OCI-LY7 (cell line): ENCODE results near the gene MCTP2. TPM values are rescaled to one million over a fixed set of nuclear protein-coding genes. Genes with fewer than 3 reads are reported as not detected.

ENCODE experiments used
- BruUV-seq: library from RNA; stranded (reverse); fragments of 400-500 nt; replicated peaks from 2 replicates; lab custom pipeline; 2021; lab: Mats Ljungman, UMichigan
- CTCF ChIA-PET: fragments of 300-600 bp; sonication (Branson Sonifier 250); formaldehyde crosslinking; loops from one replicate; lab custom pipeline; 2022; ENCODE audit warnings: antibody characterized with exemption; ENCODE audit not compliant: unreplicated experiment; lab: Charles Lee
- POLR2A ChIA-PET: fragments of 300-600 bp; sonication (Branson Sonifier 250); formaldehyde crosslinking; loops from one replicate; lab custom pipeline; 2022; ENCODE audit warnings: antibody characterized with exemption; lab: Charles Lee
- DNase-seq: peaks from one replicate; pipeline ENCODE4 v3.0.0-alpha.2; 2015; ENCODE audit warnings: low spot score
- H2AFZ ChIP-seq: fragments of 200-600 bp; sonication (generic), shearing (Covaris generic); 2 replicates; pipeline ENCODE4 v1.6.1; 2014; ENCODE audit warnings: mild to moderate bottlenecking, antibody characterized with exemption, low read length, moderate library complexity
- H3K27ac ChIP-seq: fragments of 200-600 bp; sonication (generic); 2 replicates; pipeline ENCODE4 v1.5.1; 2014; ENCODE audit warnings: mixed run types, low read depth, mild to moderate bottlenecking, moderate library complexity, low read length, inconsistent platforms; ENCODE audit not compliant: poor library complexity, severe bottlenecking
- H3K36me3 ChIP-seq: fragments of 200-600 bp; sonication (generic); 2 replicates; pipeline ENCODE4 v1.6.1; 2014; ENCODE audit warnings: mild to moderate bottlenecking, antibody characterized with exemption, low read length, moderate library complexity, mixed read lengths; ENCODE audit not compliant: insufficient read depth
- H3K4me1 ChIP-seq: fragments of 200-600 bp; sonication (generic); 2 replicates; pipeline ENCODE4 v1.5.1; 2014; ENCODE audit warnings: mild to moderate bottlenecking, low read length; ENCODE audit not compliant: insufficient read depth, poor library complexity, severe bottlenecking
- H3K4me2 ChIP-seq: fragments of 200-600 bp; sonication (generic); 2 replicates; pipeline ENCODE4 v1.6.1; 2014; ENCODE audit warnings: mild to moderate bottlenecking, low read length
- H3K4me3 ChIP-seq: fragments of 200-600 bp; sonication (generic); 2 replicates; pipeline ENCODE4 v1.5.1; 2014; ENCODE audit warnings: mild to moderate bottlenecking, low read depth, low read length; ENCODE audit not compliant: poor library complexity, severe bottlenecking
- H3K79me2 ChIP-seq: fragments of 200-600 bp; sonication (generic); 2 replicates; pipeline ENCODE4 v1.6.1; 2016; ENCODE audit warnings: low read depth, mild to moderate bottlenecking, low read length, moderate library complexity, mixed read lengths; ENCODE audit not compliant: insufficient read depth
- H3K9me2 ChIP-seq: fragments of 200-600 bp; sonication (generic); 2 replicates; pipeline ENCODE4 v1.6.1; 2016; ENCODE audit warnings: mild to moderate bottlenecking, low read length, mixed read lengths; ENCODE audit not compliant: insufficient read depth
- H3K9me3 ChIP-seq: fragments of 200-600 bp; sonication (generic); 2 replicates; pipeline ENCODE4 v1.6.1; 2014; ENCODE audit warnings: mild to moderate bottlenecking, mixed run types, low read length, mixed read lengths
- H4K20me1 ChIP-seq: fragments of 200-600 bp; sonication (generic); 2 replicates; pipeline ENCODE4 v1.6.1; 2014; ENCODE audit warnings: mild to moderate bottlenecking, antibody characterized with exemption, low read length, moderate library complexity, mixed read lengths; ENCODE audit not compliant: insufficient read depth
- EZH2phosphoT487 ChIP-seq: fragments of 200-600 bp; sonication (generic); IDR thresholded peaks from 2 replicates; pipeline ENCODE4 v1.6.1; 2018; ENCODE audit warnings: low read depth, borderline replicate concordance, mild to moderate bottlenecking, mixed run types, antibody characterized with exemption, low read length, moderate library complexity, mixed read lengths
- intact Hi-C: fragments of 100-400 bp; cut with micrococcal nuclease; formaldehyde crosslinking; loops from one replicate; pipeline ENCODE4 v1.10.0; 2022; ENCODE audit not compliant: unreplicated experiment
- total RNA-seq, 2 experiments: library from RNA; depleted of rRNA in 1 of 2; stranded (reverse); fragments of >200 nt in 1 of 2; shearing (Covaris generic) in 1 of 2; gene quantifications; 2 replicates each; pipeline ENCODE4 v1.2.3, GENCODE V29; 2014 to 2022
- TF ChIP-seq, protein P1 (sequence below): fragments of 200-600 bp; sonication (generic); conservative IDR thresholded peaks from 2 replicates; pipeline ENCODE4 v1.5.1; 2014; ENCODE audit warnings: mild to moderate bottlenecking, antibody characterized with exemption, low read length, moderate library complexity, mixed read lengths

The MCTP2 gene
- total RNA-seq, 2 experiments from 2014 or later: 73.2 to 90.6 TPM

DNA sequence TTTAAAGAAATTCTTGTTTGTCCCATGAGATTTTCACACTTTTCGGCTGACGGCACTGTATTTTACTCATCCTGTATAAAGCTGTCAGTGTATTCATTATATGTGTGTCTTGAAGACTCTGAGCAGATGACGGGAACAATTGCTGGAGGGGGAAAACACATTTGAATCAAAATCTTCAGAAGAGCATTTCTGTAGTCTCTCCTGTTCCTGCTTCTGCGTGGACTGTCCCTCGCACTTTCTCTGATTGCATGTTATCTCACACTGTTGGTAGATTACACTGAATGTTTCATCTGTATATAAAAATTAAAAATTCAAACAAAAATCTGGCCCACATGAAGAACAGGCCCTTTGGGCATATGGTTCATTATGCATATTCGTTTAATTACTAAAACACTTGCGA is 184.9 kb downstream of the MCTP2 start:
- TF ChIP-seq, protein P1, sequence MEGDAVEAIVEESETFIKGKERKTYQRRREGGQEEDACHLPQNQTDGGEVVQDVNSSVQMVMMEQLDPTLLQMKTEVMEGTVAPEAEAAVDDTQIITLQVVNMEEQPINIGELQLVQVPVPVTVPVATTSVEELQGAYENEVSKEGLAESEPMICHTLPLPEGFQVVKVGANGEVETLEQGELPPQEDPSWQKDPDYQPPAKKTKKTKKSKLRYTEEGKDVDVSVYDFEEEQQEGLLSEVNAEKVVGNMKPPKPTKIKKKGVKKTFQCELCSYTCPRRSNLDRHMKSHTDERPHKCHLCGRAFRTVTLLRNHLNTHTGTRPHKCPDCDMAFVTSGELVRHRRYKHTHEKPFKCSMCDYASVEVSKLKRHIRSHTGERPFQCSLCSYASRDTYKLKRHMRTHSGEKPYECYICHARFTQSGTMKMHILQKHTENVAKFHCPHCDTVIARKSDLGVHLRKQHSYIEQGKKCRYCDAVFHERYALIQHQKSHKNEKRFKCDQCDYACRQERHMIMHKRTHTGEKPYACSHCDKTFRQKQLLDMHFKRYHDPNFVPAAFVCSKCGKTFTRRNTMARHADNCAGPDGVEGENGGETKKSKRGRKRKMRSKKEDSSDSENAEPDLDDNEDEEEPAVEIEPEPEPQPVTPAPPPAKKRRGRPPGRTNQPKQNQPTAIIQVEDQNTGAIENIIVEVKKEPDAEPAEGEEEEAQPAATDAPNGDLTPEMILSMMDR: no peak
- no peak for TF ChIP-seq EZH2phosphoT487
- ChIA-PET POLR2A (interaction anchor here (0.6 to 2.3 kb wide), 4 partner anchors 10 to 91 kb away, joined by 3 to 9 read pairs (median 6); no protein-coding TSS in a partner anchor), CTCF (no interaction called here)
- no peak overlapping the region for H2AFZ ChIP-seq
- H3K4me3 ChIP-seq: no peak overlapping the region
- peaks cover 15% of the 10 kb centered on the region for H3K4me1 ChIP-seq
- no peak overlapping the region for H3K4me2 ChIP-seq
- DNase-seq: no peak
- no peaks in the 10 kb centered on the region for H3K9me3 ChIP-seq
- H3K9me2 ChIP-seq: no peaks in the 10 kb centered on the region
- intact Hi-C loops: loop anchor here (10.0 kb wide), 1 partner anchor 249 kb away; no protein-coding TSS in a partner anchor
- H3K36me3 ChIP-seq: 0 out of 2 replicates have a peak, but pooled peaks cover 6% of the 10 kb centered on the region
- H3K27ac ChIP-seq: no peak overlapping the region
- no TSS peak for BruUV-seq
- no peaks in the 10 kb centered on the region for H3K79me2 ChIP-seq
- H4K20me1 ChIP-seq: no peaks in the 10 kb centered on the region

DNA sequence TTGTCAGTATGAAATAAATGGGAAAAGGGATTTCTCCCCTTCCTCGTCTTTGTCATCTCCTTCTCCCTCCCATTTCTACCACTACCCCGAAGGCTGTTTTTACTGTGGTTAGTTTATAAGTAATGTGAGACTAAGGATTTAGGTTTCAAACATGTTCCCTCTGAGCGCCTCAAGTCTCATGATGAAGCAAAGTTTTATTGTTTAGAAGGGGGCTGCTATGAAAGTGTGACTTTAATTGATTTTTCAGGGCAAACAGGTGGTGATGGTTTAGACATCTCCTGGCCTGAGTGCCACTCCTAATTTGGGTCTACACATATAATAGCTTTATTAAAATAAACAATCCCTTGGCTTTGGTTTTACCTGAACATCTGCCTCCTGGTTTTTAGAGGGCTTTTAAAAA is 185.5 kb downstream of the MCTP2 start:
- H3K9me3 ChIP-seq: no peaks in the 10 kb centered on the region
- ChIA-PET CTCF (no interaction called here), POLR2A (interaction anchor here (1.2 kb wide), 1 partner anchor 91 kb away, joined by 3 read pairs; no protein-coding TSS in a partner anchor)
- no peak overlapping the region for H3K4me2 ChIP-seq
- H3K27ac ChIP-seq: no peak overlapping the region
- intact Hi-C loops: loop anchor here (10.0 kb wide), 1 partner anchor 248 kb away; no protein-coding TSS in a partner anchor
- no peaks in the 10 kb centered on the region for H4K20me1 ChIP-seq
- no peaks in the 10 kb centered on the region for H3K9me2 ChIP-seq
- no TSS peak for BruUV-seq
- no peak overlapping the region for H3K4me3 ChIP-seq
- TF ChIP-seq, protein P1: no peak
- TF ChIP-seq EZH2phosphoT487: no peak
- peaks cover 9% of the 10 kb centered on the region for H3K4me1 ChIP-seq
- 0 out of 2 replicates have a peak, but pooled peaks cover 6% of the 10 kb centered on the region for H3K36me3 ChIP-seq
- no peak overlapping the region for H2AFZ ChIP-seq
- H3K79me2 ChIP-seq: no peaks in the 10 kb centered on the region
- no peak for DNase-seq

DNA sequence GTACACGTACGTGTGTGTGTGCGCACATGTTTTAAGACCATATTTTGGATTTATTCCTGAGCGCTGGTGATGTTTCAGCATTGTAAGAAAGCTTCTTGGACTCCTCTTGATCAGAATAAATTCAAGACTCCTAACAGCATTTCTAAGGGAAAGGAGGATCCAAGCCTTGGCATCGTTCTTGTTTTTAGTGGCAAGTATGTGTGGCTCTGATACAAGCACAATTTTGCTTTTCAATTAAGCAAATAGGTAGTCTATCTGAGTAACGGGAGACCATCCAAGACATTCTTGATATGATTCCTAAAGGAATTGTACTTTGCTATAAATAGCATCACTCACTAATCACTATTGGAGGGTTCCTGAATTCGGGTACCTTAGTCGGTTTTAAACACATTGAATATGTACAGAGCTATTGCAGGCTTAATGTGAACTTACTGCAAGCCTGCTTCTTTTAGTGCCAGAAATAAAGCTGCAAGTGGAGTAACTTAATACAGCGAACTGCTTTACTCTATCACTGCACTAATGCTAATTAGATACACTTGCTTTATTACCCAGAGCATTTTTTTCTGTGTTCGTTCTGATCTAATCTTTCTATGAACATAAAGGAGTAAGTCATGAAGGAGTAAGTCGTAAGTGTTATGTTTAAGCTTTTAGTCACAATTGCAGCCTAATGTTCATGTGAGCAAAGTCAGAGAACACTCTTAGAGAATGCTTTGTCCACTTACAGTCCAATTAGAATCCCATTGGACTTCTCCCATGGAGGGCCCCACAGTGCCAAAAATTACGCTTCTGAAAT is 186.3 kb downstream of the MCTP2 start:
- Histone ChIP-seq H3K4me2 (no peak overlapping the region), H2AFZ (no peak overlapping the region), H3K9me2 (no peaks in the 10 kb centered on the region), H3K36me3 (0 out of 2 replicates have a peak, but pooled peaks cover 6% of the 10 kb centered on the region), H3K4me1 (peaks cover 9% of the 10 kb centered on the region), H3K4me3 (no peak overlapping the region), H3K27ac (no peak overlapping the region), H3K9me3 (no peaks in the 10 kb centered on the region), H3K79me2 (no peaks in the 10 kb centered on the region), H4K20me1 (no peaks in the 10 kb centered on the region)
- intact Hi-C loops: loop anchor here (10.0 kb wide), 1 partner anchor 247 kb away; no protein-coding TSS in a partner anchor
- BruUV-seq: no TSS peak
- CTCF ChIA-PET: no interaction called here
- TF ChIP-seq, protein P1: no peak
- TF ChIP-seq EZH2phosphoT487: no peak
- POLR2A ChIA-PET: no interaction called here
- no peak for DNase-seq
